Hematopoietic multipotent progenitor cell treated with erythropoietin and hydrocortisone succinate and interleukin-3 and kit ligand, for 4 days (in vitro differentiated cells): Measurements from ENCODE around the gene CTH.
"Not testable (repeated sequence)": the region's sequence is repeated elsewhere in the genome, so short reads cannot be mapped to it uniquely, and the experiment has no call there.

Experiments
- DNase-seq: peaks from one replicate; pipeline ENCODE4 v3.0.0-alpha.2; 2015

CTH gene

DNA sequence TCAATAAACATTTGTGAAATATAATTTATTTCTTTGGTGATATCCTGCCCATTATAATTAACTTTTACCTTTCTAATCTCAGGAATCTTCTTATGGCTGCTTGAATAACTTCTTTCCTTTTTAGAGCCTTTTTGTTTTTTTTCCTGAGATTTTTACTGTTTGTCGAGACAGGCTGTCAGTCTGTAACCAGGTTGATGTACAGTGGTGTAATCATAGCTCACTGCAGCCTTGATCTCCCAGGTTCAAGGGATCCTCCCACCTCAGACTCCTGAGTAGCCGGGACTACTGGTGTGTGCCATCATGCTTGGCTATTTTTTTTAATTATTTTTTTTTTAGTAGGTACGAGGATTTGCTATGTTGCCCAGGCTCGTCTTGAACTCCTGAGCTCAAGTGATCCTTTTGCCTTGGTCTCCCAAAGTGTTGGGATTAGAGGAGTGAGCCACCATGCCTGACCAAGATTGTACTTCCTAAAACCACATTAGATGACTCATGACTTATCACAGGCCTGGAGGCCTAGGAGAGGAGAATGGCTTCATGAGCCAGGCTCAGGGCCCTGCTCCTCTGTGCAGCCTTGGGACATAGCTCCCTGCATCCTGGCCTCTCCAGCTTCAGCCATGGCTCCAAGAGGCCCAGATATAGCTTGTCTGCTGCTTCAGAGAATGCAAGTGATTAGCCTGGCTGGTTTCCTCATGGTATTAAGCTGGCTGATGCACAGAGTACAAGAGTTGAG lies 48.6 kb downstream of the CTH start:
- peak; percentile 30 for DNase-seq

DNA sequence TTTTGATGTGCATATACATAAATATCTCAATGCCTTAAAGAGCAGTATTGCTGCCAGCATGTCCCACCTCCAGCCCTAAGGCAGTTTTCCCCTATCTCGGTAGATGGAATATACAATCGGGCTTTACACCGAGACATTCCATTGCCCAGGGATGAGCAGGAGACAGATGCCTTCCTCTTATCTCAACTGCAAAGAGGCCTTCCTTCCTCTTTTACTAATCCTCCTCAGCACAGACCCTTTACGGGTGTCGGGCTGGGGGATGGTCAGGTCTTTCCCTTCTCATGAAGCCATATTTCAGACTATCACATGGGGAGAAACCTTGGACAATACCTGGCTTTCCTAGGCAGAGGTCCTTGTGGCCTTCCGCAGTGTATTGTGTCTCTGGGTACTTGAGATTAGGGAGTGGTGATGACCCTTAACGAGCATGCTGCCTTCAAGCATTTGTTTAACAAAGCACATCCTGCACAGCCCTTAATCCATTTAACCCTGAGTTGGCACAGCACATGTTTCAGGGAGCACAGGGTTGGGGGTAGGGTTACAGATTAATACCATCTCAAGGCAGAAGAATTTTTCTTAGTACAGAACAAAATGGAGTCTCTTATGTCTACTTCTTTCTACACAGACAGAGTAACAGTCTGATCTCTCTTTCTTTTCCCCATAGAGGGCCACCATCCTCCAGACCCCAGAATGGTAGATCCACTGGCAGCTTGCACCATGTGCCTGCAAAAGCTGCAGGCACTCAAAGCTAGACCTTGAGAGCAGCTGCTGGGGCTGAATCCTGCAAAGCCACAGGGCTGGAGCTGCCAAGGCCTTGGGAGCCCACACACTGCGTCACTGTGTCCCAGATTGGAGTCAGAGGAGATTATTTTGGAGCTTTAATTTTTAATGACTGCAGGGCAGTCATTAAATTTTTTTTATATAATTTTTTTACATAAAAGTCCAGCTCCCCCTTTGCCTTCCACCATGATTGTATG lies 50.0 kb downstream of the CTH start:
- peak; percentile 28 for DNase-seq

- no peak for DNase-seq
Observed at GRCh38 chr1:70462611-70463010, 51.5 kb downstream of the CTH start.

DNA sequence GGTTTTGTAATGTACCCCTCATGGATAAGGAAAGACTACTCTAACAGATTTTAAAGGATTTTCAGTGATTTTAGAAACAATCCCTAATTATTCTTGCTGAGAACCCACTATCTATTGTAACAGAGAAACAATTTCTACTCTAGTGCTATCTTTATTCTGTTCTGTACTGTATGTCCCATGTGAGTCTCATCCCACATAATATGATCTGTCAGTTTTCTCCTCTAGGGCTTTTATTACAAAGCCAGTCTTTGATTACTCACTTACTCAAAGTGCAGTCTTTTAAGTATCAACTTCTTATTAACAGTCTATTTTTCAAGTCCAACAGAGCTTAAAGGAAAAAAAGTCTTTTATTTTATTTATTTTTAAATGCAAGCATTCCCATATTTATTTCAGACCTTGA lies 54.8 kb downstream of the CTH start:
- DNase-seq, result no peak

GRCh38 chr1:70467531-70467930 lies 56.5 kb downstream of the CTH start:
- no peak for DNase-seq

- DNase-seq, result no peak
Observed at GRCh38 chr1:70468180-70468579, 57.1 kb downstream of the CTH start.

- DNase-seq, result not testable (repeated sequence)
Observed at GRCh38 chr1:70469184-70469583, 58.1 kb downstream of the CTH start.

- DNase-seq, result no peak
Observed at GRCh38 chr1:70475023-70475422, 64.0 kb downstream of the CTH start.

- DNase-seq, result no peak
Observed at GRCh38 chr1:70477090-70477489, 66.0 kb downstream of the CTH start.

GRCh38 chr1:70477905-70478304 lies 66.8 kb downstream of the CTH start:
- not testable (repeated sequence) for DNase-seq

GRCh38 chr1:70483342-70483741 lies 72.3 kb downstream of the CTH start:
- no peak for DNase-seq

DNA sequence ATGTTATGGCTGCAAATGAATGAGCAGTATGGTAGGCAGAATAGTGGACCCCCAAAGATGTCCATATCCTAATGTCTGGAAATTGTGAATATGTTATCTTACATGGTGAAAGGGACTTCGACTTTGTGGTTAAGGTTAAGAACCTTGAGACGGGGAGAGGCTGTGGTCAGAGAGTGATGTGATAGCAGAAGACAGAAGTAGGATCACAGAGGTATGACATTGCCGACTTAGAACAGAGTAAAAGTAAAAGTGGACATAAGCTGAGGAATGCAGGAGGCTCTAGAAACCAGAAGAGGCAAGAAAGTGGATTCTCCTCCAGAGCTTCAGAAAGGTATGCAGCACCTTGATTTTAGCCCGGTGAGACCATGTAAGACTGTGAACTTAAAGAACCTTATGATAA lies 74.6 kb downstream of the CTH start:
- peak; percentile 13 for DNase-seq

DNA sequence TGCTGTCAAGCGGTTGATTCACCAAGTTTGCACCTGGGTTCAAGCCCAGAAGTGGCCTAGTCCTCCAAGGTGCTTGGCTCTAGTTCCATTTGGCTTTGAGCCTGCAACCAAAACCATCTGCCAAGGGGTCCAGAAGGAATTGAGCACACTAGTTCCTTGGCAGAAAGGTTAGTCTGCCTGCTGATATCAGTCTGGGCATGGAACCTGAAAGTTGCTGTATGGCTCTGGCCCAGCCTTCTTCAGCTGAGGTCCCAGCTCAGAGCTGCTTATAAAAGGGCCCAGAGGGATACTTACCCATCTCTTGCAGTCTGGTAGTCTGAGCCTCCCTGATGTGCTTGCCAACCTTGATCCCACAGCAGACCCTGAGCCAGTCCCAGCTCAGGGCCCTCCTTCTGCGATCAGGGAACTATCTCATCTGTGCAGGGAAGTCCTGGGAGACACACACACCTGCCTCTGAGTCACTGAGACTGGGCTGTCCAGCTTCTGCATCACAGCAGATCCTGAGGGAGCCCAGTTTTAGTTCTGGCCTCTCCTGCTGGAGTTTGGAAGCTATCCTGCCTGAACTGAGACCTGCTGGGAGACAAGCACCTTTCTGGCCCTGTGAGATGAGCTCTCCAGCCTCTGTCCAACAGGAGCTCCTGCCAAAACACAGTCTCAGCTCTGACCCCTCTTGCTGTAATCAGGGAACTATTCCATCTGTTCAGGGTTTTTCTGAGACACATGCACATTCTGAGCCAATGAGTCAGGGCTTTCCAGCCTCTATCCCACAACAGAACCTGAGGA lies 75.8 kb downstream of the CTH start:
- no peak for DNase-seq

DNA sequence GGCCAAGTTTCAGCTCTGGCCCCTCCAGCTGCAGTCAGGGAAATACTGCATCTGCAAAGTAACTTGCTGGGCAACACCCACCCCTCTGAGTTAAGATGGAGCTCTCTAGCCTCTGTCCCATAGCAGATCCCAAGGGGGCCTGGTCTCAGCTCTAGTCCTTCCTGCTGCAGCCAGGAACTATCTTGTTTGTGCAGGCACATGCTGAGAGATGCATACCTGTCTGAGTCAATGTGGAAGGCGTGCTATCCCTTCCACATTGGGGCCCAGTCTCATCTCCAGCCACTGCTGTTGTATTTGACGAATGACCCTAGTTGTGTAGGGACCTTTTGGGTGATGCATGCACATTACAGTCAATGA lies 76.4 kb downstream of the CTH start:
- DNase-seq, result no peak

- DNase-seq, result peak; percentile 76
Observed at GRCh38 chr1:70487910-70488665, 77.0 kb downstream of the CTH start.
